ENCODE measurements around the gene RADIL. TPM values are rescaled to one million over a fixed set of nuclear protein-coding genes. Genes with fewer than 3 reads are reported as not detected.

RADIL gene
- total and polyA plus RNA-seq, 2 of the 13 experiments (the other 11 are each of a cell fraction or from before 2014, with no cell fraction given), result 0.05 to 0.09 TPM

DNA sequence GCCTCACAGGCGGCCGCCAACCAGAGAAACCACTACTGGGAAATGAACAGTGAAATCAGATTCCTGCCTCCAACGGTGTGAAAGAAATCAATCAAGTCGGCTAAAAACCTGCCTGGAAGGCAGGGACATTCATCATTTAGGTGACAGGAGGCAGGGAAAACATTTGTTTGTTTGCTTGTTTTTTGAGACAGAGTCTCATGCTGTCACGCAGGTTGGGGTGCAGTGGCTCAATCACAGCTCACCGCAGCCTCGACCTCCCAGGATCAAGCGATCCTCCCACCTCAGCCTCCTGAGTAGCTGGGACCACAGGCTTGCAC is 77.6 kb downstream of the RADIL start:
- ChIA-PET CTCF (ENCODE audit: low intra/inter-chr PET ratio, low total read pairs) (no interaction called here), POLR2A (no interaction called here)
- Histone ChIP-seq H3K4me1 (ENCODE audit: insufficient read depth, low read length) (peaks cover 6% of the 10 kb centered on the region; the same call in 1 of the 2 replicates), H3K9me3 (ENCODE audit: low read length) (no peaks in the 10 kb centered on the region), H3K36me3 (replicated peaks in 1 of 2; ENCODE audit: control insufficient read depth in 1 of 2, insufficient read depth in 2 of 2, low read length in 2 of 2) (no peaks in the 10 kb centered on the region), H3K9ac (ENCODE audit: insufficient read depth, low read depth, low read length) (no peak overlapping the region), H2AFZ (ENCODE audit: low read length) (no peak overlapping the region), H3K4me3 (replicated peaks in 1 of 3; ENCODE audit: insufficient read depth in 1 of 3, low read depth in 2 of 3, low read length in 3 of 3) (no peak overlapping the region), H4K20me1 (ENCODE audit: insufficient read depth, low read length) (no peaks in the 10 kb centered on the region), H3K4me2 (ENCODE audit: low read depth, low read length) (no peak overlapping the region), H3K79me2 (ENCODE audit: insufficient read depth, low read length) (no peaks in the 10 kb centered on the region), H3K27me3 (ENCODE audit: control insufficient read depth in 1 of 2, insufficient read depth in 2 of 2, low read length in 2 of 2) (peaks cover 8 to 36% of the 10 kb centered on the region in 2 experiments; a peak in 3 of 5 replicates), H3K27ac (ENCODE audit: extremely low read length, insufficient read depth, low read length) (no peak overlapping the region)
- WGBS (ENCODE audit: low lambda C conversion rate), result 39% methylated on average over 8 of the region's 8 CpGs
- TF ChIP-seq TGIF2 (CRISPR knock-in tag; IDR thresholded peaks at IDR 0.05) (no peak), MED13 (CRISPR knock-in tag; IDR thresholded peaks at IDR 0.05) (no peak)
- TF ChIP-seq, protein P1, sequence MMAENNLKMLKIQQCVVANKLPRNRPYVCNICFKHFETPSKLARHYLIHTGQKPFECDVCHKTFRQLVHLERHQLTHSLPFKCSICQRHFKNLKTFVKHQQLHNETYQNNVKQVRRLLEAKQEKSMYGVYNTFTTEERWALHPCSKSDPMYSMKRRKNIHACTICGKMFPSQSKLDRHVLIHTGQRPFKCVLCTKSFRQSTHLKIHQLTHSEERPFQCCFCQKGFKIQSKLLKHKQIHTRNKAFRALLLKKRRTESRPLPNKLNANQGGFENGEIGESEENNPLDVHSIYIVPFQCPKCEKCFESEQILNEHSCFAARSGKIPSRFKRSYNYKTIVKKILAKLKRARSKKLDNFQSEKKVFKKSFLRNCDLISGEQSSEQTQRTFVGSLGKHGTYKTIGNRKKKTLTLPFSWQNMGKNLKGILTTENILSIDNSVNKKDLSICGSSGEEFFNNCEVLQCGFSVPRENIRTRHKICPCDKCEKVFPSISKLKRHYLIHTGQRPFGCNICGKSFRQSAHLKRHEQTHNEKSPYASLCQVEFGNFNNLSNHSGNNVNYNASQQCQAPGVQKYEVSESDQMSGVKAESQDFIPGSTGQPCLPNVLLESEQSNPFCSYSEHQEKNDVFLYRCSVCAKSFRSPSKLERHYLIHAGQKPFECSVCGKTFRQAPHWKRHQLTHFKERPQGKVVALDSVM (CRISPR knock-in tag; IDR thresholded peaks at IDR 0.05), result 0 out of 2 replicates have a peak, but pooled peaks have one; percentile 27
- intact Hi-C loops (cut with micrococcal nuclease; ENCODE audit: unreplicated experiment), result no loop called here
- BruUV-seq (replicated peaks), result no TSS peak
- in situ Hi-C loops (cut with HindIII; ENCODE audit: extremely low pct_ligation_motif_present, low pct_unique_long_range_greater_than_20kb), result no loop called here
- DNase-seq (ENCODE audit: low spot score), result no peak
- no peak for FAIRE-seq
- ATAC-seq, result no peak

DNA sequence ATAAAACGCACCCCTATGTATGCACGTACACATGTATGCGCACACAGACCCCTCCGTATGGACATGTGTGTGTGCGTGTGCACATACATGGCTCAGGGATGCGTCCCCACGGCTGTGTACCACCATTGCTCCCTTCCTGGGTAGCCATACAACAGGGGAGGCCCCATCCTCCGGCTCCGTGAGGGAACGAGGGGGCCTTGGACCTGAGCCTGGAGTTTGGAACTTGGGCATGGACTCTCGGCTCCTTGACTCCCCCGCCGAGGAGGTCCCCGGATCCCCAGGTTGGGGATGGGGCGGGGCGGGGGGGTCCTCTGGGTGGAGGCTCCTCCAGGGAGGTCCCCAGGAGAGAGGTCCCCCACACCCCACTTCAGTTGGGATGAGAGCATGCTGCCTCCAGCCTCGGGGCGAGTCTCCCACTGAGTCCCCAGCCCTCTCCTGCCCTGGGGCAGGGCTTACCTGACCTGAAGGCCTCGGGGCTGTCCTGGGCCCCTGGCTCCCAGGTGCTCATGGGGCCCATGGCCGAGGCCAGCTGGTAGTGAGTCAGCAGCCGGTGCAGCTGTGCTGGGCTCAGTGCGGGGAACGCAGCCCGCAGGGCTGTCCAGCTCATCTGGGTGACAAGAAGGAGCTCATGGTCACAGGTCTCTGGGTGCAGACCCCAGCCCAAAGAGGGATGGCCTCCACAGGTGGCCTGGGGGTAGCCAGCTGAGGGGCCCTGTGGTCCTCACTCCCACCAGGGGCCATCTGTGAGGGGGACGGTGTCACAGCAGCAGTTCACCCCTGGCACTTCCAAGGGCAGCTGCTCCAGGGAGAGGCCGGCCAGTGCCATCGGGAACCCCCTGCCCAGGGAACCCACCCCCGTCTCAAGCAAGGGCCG is 78.2 kb downstream of the RADIL start:
- ATAC-seq, result peak; percentile 14; the same call in 2 of the 3 replicates
- DNase-seq (ENCODE audit: low spot score), result no peak
- WGBS (ENCODE audit: low lambda C conversion rate), result 63% methylated on average over 9 of the region's 29 CpGs
- TF ChIP-seq FOSL2 (CRISPR knock-in tag; IDR thresholded peaks at IDR 0.05) (peak; percentile 55), TOE1 (CRISPR knock-in tag; IDR thresholded peaks at IDR 0.05) (no peak), ZNF75D (CRISPR knock-in tag; IDR thresholded peaks at IDR 0.05; ENCODE audit: borderline replicate concordance) (no peak), SETDB1 (CRISPR knock-in tag; IDR thresholded peaks at IDR 0.05; ENCODE audit: borderline replicate concordance) (no peak), CAMTA2 (CRISPR knock-in tag; IDR thresholded peaks at IDR 0.05; ENCODE audit: borderline replicate concordance) (no peak)
- TF ChIP-seq, protein P2, sequence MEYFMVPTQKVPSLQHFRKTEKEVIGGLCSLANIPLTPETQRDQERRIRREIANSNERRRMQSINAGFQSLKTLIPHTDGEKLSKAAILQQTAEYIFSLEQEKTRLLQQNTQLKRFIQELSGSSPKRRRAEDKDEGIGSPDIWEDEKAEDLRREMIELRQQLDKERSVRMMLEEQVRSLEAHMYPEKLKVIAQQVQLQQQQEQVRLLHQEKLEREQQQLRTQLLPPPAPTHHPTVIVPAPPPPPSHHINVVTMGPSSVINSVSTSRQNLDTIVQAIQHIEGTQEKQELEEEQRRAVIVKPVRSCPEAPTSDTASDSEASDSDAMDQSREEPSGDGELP (IDR thresholded peaks at IDR 0.05; ENCODE audit: borderline replicate concordance, low read depth), result peak; percentile 75; the same call in 1 of the 2 replicates
- TF ChIP-seq, protein P3, sequence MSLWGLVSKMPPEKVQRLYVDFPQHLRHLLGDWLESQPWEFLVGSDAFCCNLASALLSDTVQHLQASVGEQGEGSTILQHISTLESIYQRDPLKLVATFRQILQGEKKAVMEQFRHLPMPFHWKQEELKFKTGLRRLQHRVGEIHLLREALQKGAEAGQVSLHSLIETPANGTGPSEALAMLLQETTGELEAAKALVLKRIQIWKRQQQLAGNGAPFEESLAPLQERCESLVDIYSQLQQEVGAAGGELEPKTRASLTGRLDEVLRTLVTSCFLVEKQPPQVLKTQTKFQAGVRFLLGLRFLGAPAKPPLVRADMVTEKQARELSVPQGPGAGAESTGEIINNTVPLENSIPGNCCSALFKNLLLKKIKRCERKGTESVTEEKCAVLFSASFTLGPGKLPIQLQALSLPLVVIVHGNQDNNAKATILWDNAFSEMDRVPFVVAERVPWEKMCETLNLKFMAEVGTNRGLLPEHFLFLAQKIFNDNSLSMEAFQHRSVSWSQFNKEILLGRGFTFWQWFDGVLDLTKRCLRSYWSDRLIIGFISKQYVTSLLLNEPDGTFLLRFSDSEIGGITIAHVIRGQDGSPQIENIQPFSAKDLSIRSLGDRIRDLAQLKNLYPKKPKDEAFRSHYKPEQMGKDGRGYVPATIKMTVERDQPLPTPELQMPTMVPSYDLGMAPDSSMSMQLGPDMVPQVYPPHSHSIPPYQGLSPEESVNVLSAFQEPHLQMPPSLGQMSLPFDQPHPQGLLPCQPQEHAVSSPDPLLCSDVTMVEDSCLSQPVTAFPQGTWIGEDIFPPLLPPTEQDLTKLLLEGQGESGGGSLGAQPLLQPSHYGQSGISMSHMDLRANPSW (CRISPR knock-in tag; IDR thresholded peaks at IDR 0.05; ENCODE audit: borderline replicate concordance), result no peak
- in situ Hi-C loops (cut with HindIII; ENCODE audit: extremely low pct_ligation_motif_present, low pct_unique_long_range_greater_than_20kb) (no loop called here), intact Hi-C loops (cut with micrococcal nuclease; ENCODE audit: unreplicated experiment) (no loop called here)
- BruUV-seq (replicated peaks), result no TSS peak
- H3K27ac ChIP-seq (ENCODE audit: extremely low read length, insufficient read depth, low read length), result no peak overlapping the region
- H3K9me3 ChIP-seq (ENCODE audit: low read length), result no peaks in the 10 kb centered on the region
- H3K27me3 ChIP-seq (ENCODE audit: control insufficient read depth in 1 of 2, insufficient read depth in 2 of 2, low read length in 2 of 2), result peaks cover 6 to 38% of the 10 kb centered on the region in 2 experiments; a peak in 3 of 5 replicates
- no peak overlapping the region for H3K9ac ChIP-seq (ENCODE audit: insufficient read depth, low read depth, low read length)
- FAIRE-seq, result no peak
- H4K20me1 ChIP-seq (ENCODE audit: insufficient read depth, low read length), result no peaks in the 10 kb centered on the region
- no peak overlapping the region for H2AFZ ChIP-seq (ENCODE audit: low read length)
- POLR2A ChIA-PET, result no interaction called here
- peaks cover 6% of the 10 kb centered on the region; the same call in 1 of the 2 replicates for H3K4me1 ChIP-seq (ENCODE audit: insufficient read depth, low read length)
- CTCF ChIA-PET (ENCODE audit: low intra/inter-chr PET ratio, low total read pairs), result no interaction called here
- H3K36me3 ChIP-seq (replicated peaks in 1 of 2; ENCODE audit: control insufficient read depth in 1 of 2, insufficient read depth in 2 of 2, low read length in 2 of 2), result no peaks in the 10 kb centered on the region
- H3K4me2 ChIP-seq (ENCODE audit: low read depth, low read length), result no peak overlapping the region
- H3K4me3 ChIP-seq (replicated peaks in 1 of 3; ENCODE audit: insufficient read depth in 1 of 3, low read depth in 2 of 3, low read length in 3 of 3), result no peak overlapping the region
- no peaks in the 10 kb centered on the region for H3K79me2 ChIP-seq (ENCODE audit: insufficient read depth, low read length)
